Kidney capillary endothelial cell (primary cell): ENCODE data around the gene ATAD3C.
"Not testable (repeated sequence)": the region's sequence is repeated elsewhere in the genome, so short reads cannot be mapped to it uniquely, and the experiment has no call there.

Source experiments
- DNase-seq: peaks from one replicate; pipeline ENCODE4 v3.0.0-alpha.2; 2018; ENCODE audit warnings: low spot score

Gene ATAD3C

DNA sequence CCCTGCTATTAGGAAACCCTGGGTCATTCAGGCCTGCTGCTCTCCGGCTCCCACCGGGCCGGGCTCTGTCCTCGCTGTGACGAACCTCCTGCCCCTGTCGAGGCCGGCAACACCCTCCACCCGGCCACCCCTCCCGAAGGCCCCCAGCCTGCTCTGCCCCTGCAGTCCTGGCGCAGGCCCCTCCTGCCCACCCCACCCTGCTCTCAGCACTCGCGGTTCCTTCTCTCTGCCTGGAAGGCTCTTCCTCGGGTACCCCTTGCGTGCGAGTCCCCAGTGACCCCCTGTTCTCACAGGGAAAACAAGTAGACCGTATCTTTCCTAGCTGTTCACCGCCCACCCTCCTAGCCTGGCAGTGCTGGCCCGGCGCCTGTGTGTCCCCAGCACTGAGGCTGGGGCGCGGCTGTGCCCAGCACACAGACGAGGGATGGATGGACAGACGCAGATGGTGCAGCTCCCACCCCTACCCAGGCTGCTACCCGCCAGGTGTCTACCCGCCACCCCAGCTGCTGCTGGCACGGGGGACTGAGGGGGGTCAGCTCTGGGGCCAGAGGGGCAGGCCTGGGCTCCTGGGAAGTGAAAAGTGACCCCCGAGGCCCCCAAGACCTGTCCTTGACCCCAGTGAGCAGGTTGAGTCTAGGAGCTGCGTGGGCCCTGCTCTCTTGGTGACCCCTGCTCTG lies 17.1 kb upstream of the ATAD3C start:
- no peak for DNase-seq

DNA sequence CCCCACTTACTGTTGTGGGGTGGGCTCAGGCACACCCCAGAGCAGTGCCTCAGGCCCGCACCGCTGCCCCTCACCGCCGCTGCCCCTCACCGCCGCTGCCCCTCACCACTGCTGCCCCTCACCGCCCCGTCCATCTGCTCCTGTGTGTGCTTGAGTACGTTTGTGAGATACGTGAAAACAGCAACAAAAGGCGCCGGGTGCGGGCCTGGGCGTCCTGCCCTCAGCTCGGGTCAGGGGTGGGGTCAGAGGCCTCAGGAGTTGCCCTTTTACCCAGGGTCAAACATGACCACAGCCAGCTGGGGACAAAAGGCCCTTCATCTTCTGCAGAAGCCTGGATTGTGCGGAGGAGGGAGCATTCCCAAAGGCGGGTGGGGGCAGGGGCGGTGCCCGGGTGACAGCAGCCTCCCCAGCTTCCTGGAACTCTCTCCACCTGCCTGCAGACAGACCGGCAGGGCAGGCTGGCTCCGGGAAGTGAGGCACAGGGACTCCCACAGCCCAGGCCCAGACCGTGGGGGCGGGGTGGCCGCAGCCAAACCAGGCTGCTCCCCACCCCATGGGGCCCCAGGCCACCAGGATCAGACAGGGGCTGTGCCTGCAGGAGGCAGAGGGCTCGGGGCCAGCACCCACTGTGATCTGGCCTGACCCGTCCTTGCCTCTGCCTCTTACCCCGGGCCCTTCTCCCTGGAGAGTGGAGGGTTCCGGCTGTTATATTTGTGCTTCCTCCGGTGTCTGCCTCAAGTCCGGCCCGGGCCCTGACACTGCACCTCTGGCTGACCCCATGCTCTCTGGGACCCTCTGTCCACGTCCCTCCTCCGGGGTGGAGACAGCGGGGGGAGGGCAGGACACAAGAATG lies 16.3 kb upstream of the ATAD3C start:
- DNase-seq = peak; percentile 89

DNA sequence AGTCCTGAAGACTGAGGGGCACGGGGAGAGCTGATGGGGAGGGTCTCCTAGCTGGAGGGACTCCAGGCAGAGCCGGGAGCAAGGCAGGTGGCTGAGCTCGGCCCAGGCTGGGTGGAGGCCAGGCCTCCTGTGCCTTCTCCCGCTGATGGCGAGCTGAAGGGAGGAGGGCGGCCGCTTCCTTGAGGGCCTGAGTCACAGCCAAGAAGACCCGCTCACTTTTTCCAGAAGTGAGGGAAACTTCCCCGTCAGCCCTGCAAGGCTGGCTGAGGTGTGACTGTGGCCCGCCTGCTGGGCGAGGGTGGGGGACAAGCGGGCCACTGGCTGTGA lies 15.7 kb upstream of the ATAD3C start:
- DNase-seq = peak; percentile 73

DNA sequence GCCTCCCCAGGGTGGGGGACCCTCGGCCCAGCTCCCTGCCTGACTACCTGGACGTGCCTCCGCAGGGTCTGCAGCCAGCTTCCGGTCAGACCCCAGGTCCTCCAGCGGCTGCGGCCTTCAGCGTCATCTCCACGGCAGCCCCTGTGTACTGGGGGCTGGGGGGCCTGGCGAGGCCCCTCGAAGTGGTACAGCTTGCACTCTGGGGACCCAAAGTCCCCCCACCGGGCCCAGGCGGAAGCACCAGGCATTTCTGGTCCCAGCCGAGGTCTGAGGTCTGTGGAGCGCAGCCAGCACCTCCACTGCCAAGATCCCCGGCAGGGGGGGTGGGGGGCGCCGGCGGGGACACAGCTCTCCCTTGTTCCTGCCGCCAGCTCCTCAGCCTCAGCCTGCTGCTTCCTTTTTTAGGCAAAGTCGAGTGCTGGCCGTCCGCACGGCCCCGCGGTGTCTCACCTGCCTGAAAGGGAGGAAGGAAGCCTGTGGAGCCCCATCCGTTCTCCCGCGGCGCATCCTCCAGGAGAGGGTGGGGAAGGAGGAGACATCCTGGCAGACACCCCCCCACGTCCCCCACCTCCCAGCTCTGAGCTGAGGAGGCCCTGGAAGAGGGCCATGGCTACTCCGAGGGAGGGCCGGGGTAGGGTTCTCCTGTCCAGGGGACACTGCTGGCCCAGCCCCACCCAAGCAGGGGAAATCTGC lies 15.2 kb upstream of the ATAD3C start:
- DNase-seq = peak; percentile 81

DNA sequence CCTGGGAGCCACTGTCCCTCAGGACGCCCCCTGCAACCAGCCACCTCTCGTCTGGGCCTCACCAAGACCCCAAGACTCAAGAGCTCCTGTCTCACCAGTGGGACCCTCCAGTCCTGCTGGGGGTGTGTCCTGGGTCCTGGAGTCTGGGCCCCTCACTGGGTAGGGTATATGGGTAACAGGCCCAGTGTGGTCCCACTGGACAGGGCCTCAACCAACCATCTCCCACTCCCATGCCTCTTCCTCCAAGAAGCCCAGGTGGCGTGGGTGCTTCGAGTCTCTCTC lies 14.7 kb upstream of the ATAD3C start:
- DNase-seq = no peak

DNA sequence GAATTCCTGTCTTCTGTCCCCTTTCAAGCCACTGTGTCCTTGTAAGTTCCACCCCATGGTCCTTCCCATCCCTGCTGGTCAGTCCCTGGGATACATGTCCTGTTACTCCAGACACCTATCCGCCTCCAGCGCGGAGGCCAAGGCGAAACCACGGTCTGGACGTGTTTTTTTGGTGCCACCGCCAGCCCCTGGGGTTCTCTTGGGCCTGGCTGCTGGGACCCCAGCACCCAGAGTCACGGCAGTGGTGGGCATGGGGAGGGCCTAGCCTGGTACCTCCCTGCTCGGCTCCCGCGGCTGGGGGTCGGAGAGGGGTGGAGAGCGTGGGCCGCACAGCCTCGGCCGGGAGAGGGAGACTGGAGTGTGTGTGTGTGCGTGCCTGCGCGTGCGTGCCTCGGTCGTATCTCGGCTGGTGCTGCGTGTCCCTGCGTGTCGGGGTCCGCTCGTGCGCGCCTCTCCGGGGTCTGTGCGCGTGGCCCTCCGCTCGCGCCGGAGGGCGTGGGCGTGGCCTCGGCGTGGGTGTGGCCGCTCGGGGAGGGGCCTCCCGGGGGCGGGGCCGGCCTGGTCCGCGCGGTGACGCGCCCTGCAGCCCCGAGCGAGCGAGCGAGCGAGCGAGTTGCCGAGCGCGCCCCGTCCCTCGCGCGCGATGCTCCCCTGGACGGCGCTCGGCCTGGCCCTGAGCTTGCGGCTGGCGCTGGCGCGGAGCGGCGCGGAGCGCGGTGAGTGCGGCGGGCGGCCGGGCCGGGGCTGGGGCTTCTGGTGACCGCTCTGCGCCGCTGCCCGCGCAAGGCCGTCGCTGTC lies 14.2 kb upstream of the ATAD3C start, which contains the start of gene VWA1:
VWA1 (plus strand) TSS at position 585 of the 798 bp plus-strand sequence; CDS start at position 644, 59 bp downstream.
- peak; percentile 75 for DNase-seq

DNA sequence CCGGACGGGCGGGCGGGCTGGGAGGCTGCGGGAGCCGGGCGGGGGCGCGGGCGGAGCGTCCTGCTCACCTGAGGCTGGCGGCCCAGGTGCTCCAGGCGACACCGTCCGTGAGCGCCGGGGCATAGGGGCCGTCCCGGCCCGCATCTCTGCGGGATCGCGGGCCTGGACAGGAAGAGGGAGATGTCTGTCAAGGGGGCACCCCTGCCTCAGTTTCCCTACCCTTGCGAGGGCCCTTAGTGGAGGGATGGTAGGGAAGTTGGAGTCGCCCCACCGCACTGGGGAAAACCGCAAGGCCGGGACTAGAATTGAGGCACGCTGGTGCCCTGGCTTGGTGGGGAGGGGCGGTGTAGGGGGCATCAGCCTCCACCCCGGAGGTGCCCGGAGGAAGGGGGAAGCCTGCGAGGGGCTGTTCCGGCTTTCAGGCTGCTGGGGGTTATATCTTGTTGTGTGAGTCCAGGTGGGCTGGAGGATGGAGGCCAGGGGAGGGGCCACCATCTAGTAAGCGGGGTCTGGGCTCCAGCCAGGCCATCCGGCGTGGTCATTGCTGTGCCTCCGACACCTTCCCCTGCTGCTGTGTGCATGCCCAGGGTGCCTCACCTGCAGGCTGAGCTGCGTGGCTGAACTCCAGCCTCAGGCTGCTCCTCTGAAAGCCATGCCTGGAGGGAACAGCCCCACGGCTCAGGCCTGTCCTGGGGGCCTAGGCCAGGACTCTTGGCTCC lies 13.4 kb upstream of the ATAD3C start:
- DNase-seq = no peak

DNA sequence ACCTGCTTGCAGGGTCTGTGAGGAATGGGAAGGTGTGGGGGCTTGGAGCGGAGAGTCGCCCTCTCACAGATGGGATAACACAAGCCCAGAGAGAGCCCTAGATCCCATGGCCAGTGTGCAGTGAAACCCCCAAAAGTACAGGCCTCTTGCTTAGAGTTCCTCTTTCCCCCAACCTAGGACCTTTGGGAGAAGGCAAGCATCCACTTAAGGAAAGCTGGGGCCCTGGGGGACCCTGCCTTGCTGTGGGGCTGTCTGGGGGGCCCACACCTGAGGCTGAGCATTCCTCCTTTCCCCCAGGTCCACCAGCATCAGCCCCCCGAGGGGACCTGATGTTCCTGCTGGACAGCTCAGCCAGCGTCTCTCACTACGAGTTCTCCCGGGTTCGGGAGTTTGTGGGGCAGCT lies 12.9 kb upstream of the ATAD3C start:
- no peak for DNase-seq

DNA sequence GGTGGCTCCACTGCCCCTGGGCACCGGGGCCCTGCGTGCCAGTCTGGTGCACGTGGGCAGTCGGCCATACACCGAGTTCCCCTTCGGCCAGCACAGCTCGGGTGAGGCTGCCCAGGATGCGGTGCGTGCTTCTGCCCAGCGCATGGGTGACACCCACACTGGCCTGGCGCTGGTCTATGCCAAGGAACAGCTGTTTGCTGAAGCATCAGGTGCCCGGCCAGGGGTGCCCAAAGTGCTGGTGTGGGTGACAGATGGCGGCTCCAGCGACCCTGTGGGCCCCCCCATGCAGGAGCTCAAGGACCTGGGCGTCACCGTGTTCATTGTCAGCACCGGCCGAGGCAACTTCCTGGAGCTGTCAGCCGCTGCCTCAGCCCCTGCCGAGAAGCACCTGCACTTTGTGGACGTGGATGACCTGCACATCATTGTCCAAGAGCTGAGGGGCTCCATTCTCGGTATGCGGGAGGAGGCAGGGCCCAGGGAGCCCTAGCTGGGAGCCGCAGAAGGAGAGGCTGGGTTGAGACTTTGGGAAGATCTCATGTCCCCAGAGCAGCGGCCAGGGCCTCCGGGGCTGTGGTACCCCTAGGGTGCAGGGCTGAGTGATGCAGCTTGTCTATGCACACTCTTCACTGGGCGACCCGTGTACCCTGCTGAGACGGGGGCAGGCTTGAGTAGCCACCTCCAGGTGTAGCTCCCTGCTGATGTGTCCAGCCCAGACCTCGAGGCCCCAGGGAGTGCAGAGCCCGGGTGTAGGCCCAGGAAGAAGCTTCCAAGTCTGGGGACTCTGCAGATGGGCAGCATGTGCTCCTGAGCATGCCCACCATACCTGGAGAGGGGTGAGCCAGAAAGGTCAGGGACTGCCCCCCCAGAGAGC lies 12.2 kb upstream of the ATAD3C start:
- DNase-seq = no peak

DNA sequence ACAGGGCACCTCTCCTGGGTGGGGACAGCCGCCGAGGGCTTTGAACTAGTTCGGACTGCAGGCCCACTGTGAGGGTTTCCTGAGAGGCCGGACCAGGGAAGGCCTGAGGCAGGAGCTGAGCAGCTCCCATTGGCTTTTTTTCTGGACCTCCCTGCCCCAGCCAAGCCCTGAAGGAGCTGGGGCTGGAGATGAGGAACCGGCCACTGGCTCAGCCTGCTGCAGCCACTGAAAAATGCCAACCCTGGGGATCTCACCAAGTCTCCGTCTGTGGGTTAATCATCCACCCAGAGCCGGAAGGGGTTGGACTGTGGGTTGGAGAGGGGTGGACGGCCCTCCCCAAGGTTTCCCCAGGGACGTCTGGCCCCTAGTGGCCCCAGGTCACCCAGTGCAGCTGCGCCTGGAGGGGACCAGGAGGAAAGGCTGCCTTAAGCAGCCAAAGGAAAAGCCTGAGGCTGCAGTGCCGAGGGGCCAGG lies 11.5 kb upstream of the ATAD3C start:
- no peak for DNase-seq

DNA sequence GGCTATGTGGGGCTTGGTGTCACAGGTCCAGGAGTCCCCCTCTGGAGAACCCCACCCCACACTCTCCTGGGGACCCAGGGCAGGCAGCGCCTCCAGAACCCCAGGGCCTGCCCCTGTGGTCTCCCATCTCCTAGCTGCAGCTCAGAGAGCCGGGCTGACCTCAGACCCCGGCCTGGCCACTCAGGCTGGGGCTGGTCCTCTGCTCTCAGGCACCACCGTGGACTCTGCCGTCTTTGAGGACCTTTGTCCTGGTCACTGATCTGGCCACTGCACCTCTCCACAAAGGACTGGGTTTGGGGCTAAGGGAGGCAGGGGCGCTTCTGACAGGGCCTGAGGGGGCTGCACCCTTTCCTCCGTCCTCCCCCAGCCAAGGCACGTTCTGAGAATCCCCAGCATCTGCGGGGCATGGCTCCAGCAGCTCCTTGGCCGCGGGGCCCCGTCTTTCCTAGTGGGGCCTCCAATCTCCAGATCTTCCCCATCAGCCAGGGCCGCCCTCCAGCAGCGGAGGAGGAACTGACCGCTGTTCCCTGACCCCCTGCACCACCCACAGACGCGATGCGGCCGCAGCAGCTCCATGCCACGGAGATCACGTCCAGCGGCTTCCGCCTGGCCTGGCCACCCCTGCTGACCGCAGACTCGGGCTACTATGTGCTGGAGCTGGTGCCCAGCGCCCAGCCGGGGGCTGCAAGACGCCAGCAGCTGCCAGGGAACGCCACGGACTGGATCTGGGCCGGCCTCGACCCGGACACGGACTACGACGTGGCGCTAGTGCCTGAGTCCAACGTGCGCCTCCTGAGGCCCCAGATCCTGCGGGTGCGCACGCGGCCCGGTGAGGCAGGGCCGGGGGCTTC lies 10.7 kb upstream of the ATAD3C start:
- DNase-seq = no peak

DNA sequence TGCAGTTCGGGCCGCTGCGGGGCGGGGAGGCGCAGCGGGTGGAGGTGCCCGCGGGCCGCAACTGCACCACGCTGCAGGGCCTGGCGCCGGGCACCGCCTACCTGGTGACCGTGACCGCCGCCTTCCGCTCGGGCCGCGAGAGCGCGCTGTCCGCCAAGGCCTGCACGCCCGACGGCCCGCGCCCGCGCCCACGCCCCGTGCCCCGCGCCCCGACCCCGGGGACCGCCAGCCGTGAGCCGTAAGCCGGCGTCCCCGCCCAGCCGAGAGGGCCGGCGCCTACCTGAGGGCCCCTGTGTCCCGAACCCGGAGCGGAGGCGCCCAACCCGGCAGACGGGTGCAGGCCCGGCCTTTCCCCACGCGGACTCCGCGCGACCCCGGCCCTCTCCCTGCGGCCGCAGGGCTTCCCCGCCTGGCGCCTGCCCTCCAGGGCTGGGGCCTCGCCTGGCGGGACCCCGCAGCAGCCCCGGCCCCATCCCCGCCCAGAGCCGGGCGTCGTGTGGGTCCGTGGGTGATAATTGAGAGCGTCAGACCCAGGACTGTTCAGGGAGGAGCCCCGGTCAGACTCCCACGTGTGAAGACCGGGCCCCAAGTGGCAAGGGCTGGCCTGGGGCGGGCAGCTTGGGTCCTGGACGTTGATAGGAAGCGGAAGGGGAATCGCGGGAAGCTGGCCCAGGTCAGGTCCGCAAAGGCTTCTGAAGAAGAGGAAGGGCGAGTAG lies 9.8 kb upstream of the ATAD3C start:
- DNase-seq = no peak

DNA sequence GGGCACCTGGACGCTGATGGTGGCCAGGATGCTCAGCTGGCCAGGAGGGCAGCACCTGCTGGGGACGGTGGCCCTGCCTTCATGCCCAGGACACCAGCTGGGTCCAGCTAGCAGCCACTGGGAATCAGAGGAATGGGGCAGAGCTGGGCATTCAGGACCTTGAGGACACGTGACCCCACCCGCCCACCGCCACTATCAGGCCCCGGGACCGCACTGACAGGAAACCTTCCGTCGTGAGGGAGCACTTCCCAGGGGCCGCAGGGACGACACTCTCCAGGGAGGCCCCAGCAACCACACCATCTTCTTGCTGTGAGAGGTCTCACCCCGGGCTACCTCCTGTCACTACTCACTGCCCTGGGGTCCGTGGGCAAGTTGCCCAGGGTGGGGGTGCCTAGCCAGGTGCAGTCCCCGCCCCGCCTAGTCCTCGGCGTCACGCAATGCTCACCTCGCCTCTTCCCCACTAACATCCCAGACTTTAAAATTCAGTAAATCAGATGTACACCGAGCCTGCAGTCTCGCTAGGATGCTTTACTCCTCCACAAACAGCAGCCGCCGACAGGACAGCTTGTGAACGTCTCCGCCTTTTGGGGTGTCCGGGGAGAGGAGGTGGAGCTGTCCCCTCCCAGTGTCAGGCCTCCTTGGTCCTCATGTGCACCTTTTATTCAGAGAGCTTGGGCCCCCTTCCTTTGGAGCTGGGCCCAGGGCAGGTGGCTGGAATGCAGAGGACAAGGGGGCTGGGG lies 9.1 kb upstream of the ATAD3C start:
- DNase-seq = no peak

DNA sequence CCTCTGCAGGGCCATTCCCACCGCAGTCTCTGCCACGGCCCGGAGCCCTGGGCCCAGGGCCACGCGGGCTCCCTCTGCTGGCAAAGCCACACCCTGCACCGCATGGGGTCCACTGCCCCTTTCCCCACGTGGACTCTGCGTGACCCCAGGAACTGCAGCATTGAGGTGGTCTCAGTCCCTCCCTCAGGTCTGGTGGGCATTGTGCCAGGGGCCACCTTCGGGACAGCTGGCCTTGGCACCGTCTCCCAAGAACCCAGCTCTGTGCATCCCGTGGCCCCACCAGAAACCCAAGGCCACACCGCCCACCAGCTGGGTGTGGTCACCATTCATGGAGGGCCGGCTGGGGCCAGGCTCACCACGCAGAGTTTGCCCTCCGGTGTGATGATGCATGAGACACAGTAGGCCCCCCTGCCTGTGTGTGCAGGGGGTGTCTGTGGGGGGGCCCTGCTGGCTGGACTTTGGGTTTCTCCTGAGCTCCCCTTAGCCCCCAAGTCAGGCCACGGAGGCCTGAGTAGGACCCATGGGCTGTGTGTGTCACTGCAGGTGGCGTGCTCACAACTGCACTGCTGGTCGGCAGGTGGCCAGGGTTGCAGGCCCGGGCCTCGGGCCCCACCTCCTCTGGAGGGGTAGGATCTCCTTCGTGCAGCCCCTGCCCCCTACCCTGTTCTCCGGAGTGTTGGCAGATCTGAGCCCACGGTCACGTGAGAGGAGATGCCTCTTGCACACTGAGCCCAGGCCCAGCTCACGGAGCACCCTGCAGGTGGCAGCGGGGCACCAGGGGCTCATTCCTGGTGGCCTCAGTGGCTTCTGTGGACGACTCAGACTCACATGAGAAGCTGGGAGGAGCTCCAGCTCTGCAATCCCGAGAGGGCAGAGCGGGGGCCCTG lies 8.2 kb upstream of the ATAD3C start:
- DNase-seq = no peak

DNA sequence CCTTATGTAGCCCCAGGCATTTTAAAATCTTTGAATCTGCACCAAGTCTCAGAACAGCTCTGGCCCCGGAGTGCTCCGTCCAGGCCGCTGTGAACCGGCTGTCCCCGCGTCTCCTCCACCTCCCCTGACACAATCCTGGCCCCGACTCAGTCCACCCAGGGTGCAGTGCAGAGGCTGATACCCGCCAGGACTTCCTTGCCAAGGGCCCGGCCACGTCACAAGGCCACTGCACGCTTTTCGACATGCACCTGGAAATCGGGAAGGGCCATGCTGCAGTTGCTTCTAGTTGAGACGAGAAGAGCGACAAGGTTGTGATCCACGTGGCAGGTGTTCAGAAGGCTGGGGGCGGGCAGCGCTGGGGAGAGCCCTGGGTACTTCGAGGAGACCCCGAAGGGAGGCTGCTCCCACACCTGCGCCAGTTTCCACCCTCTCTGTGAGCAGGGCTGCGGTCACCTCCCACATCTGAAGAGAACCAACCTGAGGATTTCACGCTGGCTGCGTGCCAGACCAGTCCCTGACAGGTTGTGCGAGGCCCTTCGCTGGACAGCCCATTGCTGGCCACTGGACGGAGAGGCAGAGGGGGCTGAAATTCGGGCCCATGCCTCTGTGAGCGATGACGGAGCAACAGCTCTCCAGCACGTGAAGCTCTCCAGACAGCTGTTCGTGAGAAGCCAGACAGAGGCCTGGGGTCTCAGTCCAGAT lies 7.3 kb upstream of the ATAD3C start:
- no peak for DNase-seq

DNA sequence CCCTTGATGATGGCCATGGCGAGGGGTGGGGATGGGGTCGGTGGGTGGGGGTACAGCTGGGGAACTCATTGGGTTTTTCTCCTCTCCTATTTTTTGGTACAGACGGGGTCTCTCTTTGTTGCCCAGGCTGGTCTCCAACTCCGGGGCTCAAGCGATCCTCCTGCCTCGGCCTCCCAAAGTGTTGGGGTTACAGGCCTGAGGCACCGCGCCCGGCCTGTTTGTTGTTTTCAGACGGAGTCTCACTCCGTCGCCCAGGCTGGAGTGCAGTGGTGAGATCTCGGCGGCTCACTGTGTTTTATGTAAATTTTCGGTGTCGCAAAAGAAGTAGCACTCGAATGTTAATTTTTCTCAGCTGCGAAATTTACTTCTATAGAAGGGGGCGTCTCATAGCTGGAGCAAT lies 2.9 kb upstream of the ATAD3C start:
- DNase-seq = not testable (repeated sequence)

DNA sequence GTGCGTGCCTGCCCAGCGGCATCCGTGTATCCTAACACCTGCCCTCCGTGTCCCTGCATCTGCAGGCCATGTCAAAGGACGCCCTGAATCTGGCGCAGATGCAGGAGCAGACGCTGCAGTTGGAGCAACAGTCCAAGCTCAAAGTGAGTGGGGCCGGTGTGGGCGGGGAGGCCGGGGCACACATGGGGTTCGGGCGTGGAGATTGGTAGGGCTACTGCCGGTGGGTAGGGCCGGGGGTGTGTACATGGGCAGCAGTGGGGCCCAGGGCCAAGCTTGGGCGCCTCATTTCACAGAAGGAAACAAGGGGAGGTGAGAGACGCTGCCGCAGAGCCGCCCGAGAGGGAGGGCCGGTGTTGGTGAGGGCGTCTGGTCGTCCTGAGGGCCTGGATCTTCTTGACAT lies 1.1 kb downstream of the ATAD3C start:
- DNase-seq = not testable (repeated sequence)
